ENCODE results near the gene SNUPN.

SNUPN gene

DNA sequence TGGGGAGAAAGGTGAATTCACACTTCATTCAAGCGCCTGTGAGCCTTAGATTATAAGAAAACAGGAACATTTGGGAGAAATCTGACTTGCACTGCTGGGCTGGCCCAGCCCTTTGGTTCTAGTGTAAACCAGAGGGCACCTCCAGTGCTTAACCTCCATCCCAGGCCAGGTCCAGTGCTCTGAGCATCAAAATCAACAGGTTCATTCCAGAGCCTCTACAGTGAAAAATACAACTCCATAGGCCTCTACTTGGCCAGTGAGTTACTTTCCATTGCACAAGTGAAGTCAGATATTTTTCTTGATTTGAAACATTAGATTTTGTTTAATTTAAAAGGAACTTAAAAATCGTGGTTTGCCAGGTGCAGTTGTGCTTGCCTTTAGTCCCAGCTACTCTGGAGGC lies 3.0 kb downstream of the SNUPN start:
- TF ChIP-seq SUZ12 (IDR thresholded peaks at IDR 0.05; ENCODE audit: extremely low read depth, insufficient read depth, insufficient read length) = no peak
- no peak for TF ChIP-seq ZNF274 (IDR thresholded peaks at IDR 0.05; ENCODE audit: low read depth, low read length)
- TF ChIP-seq YY1 (IDR thresholded peaks at IDR 0.05; ENCODE audit: insufficient read depth, insufficient read length) = no peak
- Histone ChIP-seq H3K9me3 (ENCODE audit: insufficient read depth, low read length) (no peaks in the 10 kb centered on the region), H3K27me3 (ENCODE audit: insufficient read depth, insufficient read length) (no peaks in the 10 kb centered on the region), H3K9ac (ENCODE audit: insufficient read length, low read depth) (no peak overlapping the region), H3K4me3 (ENCODE audit: insufficient read length, low read depth) (no peak overlapping the region), H3K36me3 (ENCODE audit: insufficient read depth, insufficient read length, low read length) (peaks cover 34% of the 10 kb centered on the region), H3K4me1 (ENCODE audit: insufficient read depth, insufficient read length) (peaks cover 5% of the 10 kb centered on the region)
- DNase-seq (ENCODE audit: low read depth, low spot score) = no peak

DNA sequence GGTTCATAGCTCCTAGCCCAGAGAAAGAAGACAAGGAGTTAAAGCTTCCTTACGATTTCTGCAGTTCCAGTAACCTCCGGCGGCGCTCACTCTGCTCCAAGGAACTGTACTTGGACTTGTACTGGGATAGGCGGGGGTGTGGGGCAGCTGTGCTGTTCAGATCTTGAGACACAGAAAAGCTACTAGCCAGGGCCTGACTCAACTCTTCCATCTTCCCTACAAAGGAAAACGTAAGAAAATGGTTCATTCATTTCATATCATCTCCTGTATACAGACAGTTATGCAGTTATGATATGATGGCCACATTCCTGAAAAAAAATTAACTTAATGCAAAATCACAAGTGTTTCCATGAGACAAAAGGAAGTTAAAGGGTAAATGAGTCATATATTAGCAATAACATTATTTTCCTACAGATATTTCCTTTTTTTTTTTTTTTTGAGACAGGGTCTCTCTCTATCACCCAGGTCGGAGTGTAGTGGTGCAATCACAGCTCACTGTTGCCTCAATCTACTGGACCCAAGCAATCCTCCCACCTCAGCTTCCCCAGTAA lies 4.6 kb downstream of the SNUPN start:
- H3K9ac ChIP-seq (ENCODE audit: insufficient read length, low read depth) = no peak overlapping the region
- no peaks in the 10 kb centered on the region for H3K27me3 ChIP-seq (ENCODE audit: insufficient read depth, insufficient read length)
- no peaks in the 10 kb centered on the region for H3K4me1 ChIP-seq (ENCODE audit: insufficient read depth, insufficient read length)
- H3K9me3 ChIP-seq (ENCODE audit: insufficient read depth, low read length) = no peaks in the 10 kb centered on the region
- no peak for DNase-seq (ENCODE audit: low read depth, low spot score)
- H3K4me3 ChIP-seq (ENCODE audit: insufficient read length, low read depth) = no peak overlapping the region
- peaks cover 47% of the 10 kb centered on the region for H3K36me3 ChIP-seq (ENCODE audit: insufficient read depth, insufficient read length, low read length)
- no peak for TF ChIP-seq SUZ12 (IDR thresholded peaks at IDR 0.05; ENCODE audit: extremely low read depth, insufficient read depth, insufficient read length)
- no peak for TF ChIP-seq YY1 (IDR thresholded peaks at IDR 0.05; ENCODE audit: insufficient read depth, insufficient read length)
- no peak for TF ChIP-seq ZNF274 (IDR thresholded peaks at IDR 0.05; ENCODE audit: low read depth, low read length)

DNA sequence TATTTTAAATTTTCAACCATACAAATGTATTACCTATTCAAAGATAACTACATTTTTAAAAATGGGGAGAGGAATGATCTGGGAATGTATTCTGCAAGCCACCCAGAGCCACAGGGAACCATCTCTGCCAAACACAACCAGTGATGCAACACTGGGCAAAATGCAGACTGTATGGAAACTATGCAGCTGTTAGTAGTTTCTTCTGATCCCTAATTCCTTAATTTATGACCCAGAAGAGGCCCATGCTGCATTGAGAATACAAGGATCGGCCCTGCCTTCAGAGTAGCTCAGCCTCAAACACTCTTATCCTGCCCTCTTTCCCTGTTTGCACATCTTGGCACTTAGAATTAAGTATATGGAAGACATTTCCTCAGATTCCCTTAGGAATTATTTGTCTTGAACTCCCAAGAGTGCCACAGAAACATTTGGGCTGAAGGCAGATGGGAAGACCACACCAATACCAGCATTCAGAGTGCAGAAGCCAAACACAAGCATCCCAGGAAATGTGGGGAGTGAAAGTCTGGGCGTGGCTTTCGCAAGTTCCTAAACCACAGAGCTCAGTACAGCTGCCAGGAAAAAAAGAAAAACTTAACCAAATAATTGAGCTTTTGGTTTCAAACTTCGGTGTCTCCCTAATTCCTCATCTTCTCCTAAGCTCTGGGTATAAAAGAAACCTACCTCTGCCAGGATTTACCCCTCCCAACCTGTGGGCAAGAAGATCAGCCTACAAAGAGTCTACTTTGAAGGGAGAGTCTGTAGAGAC lies 5.3 kb downstream of the SNUPN start:
- H3K36me3 ChIP-seq (ENCODE audit: insufficient read depth, insufficient read length, low read length) = peaks cover 52% of the 10 kb centered on the region
- H3K27me3 ChIP-seq (ENCODE audit: insufficient read depth, insufficient read length) = no peaks in the 10 kb centered on the region
- H3K4me1 ChIP-seq (ENCODE audit: insufficient read depth, insufficient read length) = no peaks in the 10 kb centered on the region
- H3K9ac ChIP-seq (ENCODE audit: insufficient read length, low read depth) = no peak overlapping the region
- DNase-seq (ENCODE audit: low read depth, low spot score) = no peak
- TF ChIP-seq YY1 (IDR thresholded peaks at IDR 0.05; ENCODE audit: insufficient read depth, insufficient read length) = no peak
- TF ChIP-seq SUZ12 (IDR thresholded peaks at IDR 0.05; ENCODE audit: extremely low read depth, insufficient read depth, insufficient read length) = no peak
- no peak for TF ChIP-seq ZNF274 (IDR thresholded peaks at IDR 0.05; ENCODE audit: low read depth, low read length)
- no peak overlapping the region for H3K4me3 ChIP-seq (ENCODE audit: insufficient read length, low read depth)
- H3K9me3 ChIP-seq (ENCODE audit: insufficient read depth, low read length) = no peaks in the 10 kb centered on the region

DNA sequence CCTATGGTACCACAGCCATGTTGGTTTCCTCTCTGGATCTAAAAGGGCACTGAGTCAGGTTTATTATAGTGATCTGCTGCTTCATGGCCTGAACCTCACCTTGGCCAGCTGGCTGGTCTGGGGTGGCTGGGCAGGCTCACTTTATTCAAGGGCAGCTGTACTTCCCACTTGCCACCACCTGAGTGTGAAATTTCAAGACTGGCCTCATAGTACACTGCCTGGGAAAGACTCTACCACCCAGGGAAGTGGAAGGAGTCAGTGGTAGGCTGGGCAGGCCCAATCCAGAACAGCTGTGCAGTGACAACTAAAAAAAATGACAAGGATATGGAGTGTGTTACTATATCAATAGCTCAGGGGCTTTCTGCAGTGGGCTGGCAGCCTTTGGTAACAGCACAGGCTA lies 8.8 kb downstream of the SNUPN start:
- H3K27me3 ChIP-seq (ENCODE audit: insufficient read depth, insufficient read length) = no peaks in the 10 kb centered on the region
- peaks cover 70% of the 10 kb centered on the region for H3K36me3 ChIP-seq (ENCODE audit: insufficient read depth, insufficient read length, low read length)
- H3K4me3 ChIP-seq (ENCODE audit: insufficient read length, low read depth) = no peak overlapping the region
- TF ChIP-seq ZNF274 (IDR thresholded peaks at IDR 0.05; ENCODE audit: low read depth, low read length) = no peak
- no peak overlapping the region for H3K9ac ChIP-seq (ENCODE audit: insufficient read length, low read depth)
- DNase-seq (ENCODE audit: low read depth, low spot score) = no peak
- H3K4me1 ChIP-seq (ENCODE audit: insufficient read depth, insufficient read length) = no peaks in the 10 kb centered on the region
- no peaks in the 10 kb centered on the region for H3K9me3 ChIP-seq (ENCODE audit: insufficient read depth, low read length)

DNA sequence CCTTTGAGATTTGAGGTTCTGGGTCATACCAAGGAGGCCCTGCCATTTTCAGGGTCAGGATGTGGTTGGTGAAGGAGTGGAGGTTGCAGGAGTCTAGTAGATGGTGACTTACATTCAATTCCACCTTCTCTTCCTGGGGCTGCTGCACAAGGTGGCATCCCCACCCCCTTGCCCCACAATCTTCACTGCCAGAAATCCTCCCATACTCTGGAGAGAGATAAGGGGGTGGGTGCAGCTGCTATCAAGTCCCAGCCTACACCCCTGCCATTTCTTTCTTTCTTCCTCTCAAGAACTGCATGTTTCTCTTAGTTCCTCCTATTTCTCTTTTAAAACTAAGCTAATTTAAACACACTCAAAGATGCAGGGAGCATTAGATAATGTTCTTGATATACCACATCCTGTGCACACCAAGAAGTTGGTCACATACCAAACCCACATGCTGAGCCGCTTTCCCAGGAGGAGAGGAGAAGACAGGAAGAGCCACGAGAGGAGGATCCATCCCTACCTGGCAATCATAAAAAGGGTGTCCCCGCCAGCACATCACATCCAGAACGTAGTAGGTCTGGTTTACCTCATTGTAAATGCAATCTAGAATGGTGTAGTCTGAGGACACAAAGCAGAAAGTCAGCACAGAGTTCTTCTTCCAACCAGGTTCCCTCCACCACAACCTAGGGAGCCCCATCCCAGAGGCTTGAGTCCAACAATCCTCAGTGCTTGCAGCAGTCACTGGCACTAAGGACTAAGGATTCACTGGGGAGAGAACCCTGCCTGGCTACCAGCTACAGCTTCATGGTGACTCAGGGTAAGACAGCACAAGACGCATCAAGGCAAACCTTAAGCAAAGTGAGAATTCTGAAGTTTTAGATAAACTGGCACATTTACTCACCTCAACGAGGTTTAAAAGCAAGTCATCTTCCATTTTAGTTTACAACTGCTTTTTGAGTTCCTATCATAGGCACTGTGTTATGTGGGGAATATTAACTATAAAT lies 18.5 kb downstream of the SNUPN start:
- Histone ChIP-seq H3K36me3 (ENCODE audit: insufficient read depth, insufficient read length, low read length) (peaks cover 61% of the 10 kb centered on the region), H3K4me1 (ENCODE audit: insufficient read depth, insufficient read length) (no peaks in the 10 kb centered on the region), H3K9ac (ENCODE audit: insufficient read length, low read depth) (no peak overlapping the region), H3K27me3 (ENCODE audit: insufficient read depth, insufficient read length) (no peaks in the 10 kb centered on the region), H3K4me3 (ENCODE audit: insufficient read length, low read depth) (no peak overlapping the region), H3K9me3 (ENCODE audit: insufficient read depth, low read length) (no peaks in the 10 kb centered on the region)
- no peak for DNase-seq (ENCODE audit: low read depth, low spot score)
- TF ChIP-seq ZNF274 (IDR thresholded peaks at IDR 0.05; ENCODE audit: low read depth, low read length) = no peak
- no peak for TF ChIP-seq SUZ12 (IDR thresholded peaks at IDR 0.05; ENCODE audit: extremely low read depth, insufficient read depth, insufficient read length)
- no peak for TF ChIP-seq YY1 (IDR thresholded peaks at IDR 0.05; ENCODE audit: insufficient read depth, insufficient read length)

DNA sequence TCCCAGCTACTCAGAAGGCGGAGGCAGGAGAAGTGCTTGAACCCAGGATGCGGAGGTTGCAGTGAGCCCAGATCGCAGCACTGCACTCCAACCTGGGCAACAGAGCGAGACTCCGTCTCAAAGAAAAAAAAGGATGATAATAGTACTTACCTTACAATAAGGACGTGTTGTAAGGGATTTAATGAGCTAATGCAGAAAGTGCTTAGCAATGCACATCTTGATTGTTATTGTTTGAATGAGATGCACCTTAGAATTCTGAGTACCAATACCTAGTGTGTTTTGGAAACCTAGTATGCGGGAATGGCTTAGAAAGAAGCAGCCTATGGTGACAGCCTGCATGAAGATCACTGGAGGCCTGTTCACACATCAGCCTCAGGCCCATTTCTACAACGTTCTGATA lies 19.5 kb downstream of the SNUPN start:
- TF ChIP-seq YY1 (IDR thresholded peaks at IDR 0.05; ENCODE audit: insufficient read depth, insufficient read length) = no peak
- TF ChIP-seq SUZ12 (IDR thresholded peaks at IDR 0.05; ENCODE audit: extremely low read depth, insufficient read depth, insufficient read length) = no peak
- TF ChIP-seq ZNF274 (IDR thresholded peaks at IDR 0.05; ENCODE audit: low read depth, low read length) = no peak
- H3K4me1 ChIP-seq (ENCODE audit: insufficient read depth, insufficient read length) = no peaks in the 10 kb centered on the region
- no peak for DNase-seq (ENCODE audit: low read depth, low spot score)
- no peaks in the 10 kb centered on the region for H3K27me3 ChIP-seq (ENCODE audit: insufficient read depth, insufficient read length)
- no peak overlapping the region for H3K4me3 ChIP-seq (ENCODE audit: insufficient read length, low read depth)
- H3K9ac ChIP-seq (ENCODE audit: insufficient read length, low read depth) = no peak overlapping the region
- peaks cover 69% of the 10 kb centered on the region for H3K36me3 ChIP-seq (ENCODE audit: insufficient read depth, insufficient read length, low read length)
- no peaks in the 10 kb centered on the region for H3K9me3 ChIP-seq (ENCODE audit: insufficient read depth, low read length)

DNA sequence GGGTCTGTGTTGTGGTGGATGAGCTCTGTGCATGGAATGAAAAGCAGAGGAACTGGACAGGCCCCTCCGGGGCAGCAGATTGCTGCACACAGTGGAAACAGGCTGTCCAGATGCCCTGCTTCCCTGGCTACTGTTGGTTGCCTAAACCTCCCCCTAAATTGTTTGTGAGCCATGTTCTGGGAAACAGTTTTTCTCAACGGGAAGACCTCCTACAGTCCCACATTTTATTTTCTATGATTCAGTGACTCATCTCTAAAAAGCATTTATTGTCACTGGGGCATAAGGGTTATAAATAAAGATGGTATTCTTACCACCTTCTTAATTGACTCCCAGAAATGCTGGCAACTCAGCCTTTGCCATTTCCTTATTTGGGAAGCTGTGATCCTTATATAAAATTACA lies 26.1 kb downstream of the SNUPN start:
- DNase-seq (ENCODE audit: low read depth, low spot score) = no peak
- TF ChIP-seq ZNF274 (IDR thresholded peaks at IDR 0.05; ENCODE audit: low read depth, low read length) (no peak), YY1 (IDR thresholded peaks at IDR 0.05; ENCODE audit: insufficient read depth, insufficient read length) (no peak), SUZ12 (IDR thresholded peaks at IDR 0.05; ENCODE audit: extremely low read depth, insufficient read depth, insufficient read length) (no peak)
- H3K36me3 ChIP-seq (ENCODE audit: insufficient read depth, insufficient read length, low read length) = peaks cover 74% of the 10 kb centered on the region

More for the DNA sequence above, 26.1 kb downstream of the SNUPN start:
- H3K4me3 ChIP-seq (ENCODE audit: insufficient read length, low read depth) = no peak overlapping the region
- no peaks in the 10 kb centered on the region for H3K27me3 ChIP-seq (ENCODE audit: insufficient read depth, insufficient read length)
- no peak overlapping the region for H3K9ac ChIP-seq (ENCODE audit: insufficient read length, low read depth)
- H3K4me1 ChIP-seq (ENCODE audit: insufficient read depth, insufficient read length) = no peaks in the 10 kb centered on the region
- H3K9me3 ChIP-seq (ENCODE audit: insufficient read depth, low read length) = no peaks in the 10 kb centered on the region
